Nephron progenitor cell (in vitro differentiated cells): ENCODE data around the gene URM1.
A peak's percentile ranks its signal among the peaks of the same experiment; 100 is the strongest.

Experiments used
- DNase-seq: peaks from one replicate; pipeline ENCODE4 v3.0.0; 2021
- H3K27ac Mint-ChIP-seq: 2 replicates; pipeline ENCODE4 v1.8.0; 2021; ENCODE audit warnings: mild to moderate bottlenecking, moderate library complexity, mixed read lengths
- H3K27me3 Mint-ChIP-seq: 2 replicates; pipeline ENCODE4 v1.8.0; 2021; ENCODE audit warnings: mild to moderate bottlenecking, low read depth, mixed read lengths; ENCODE audit not compliant: poor library complexity
- H3K36me3 Mint-ChIP-seq: 2 replicates; pipeline ENCODE4 v1.8.0; 2021; ENCODE audit warnings: low read depth, mixed read lengths
- H3K4me1 Mint-ChIP-seq: 2 replicates; pipeline ENCODE4 v1.8.0; 2021; ENCODE audit warnings: mixed read lengths
- H3K4me3 Mint-ChIP-seq: 2 replicates; pipeline ENCODE4 v1.8.0; 2021; ENCODE audit warnings: mild to moderate bottlenecking, moderate library complexity, mixed read lengths
- H3K9me3 Mint-ChIP-seq: 2 replicates; pipeline ENCODE4 v1.8.0; 2021; ENCODE audit warnings: mild to moderate bottlenecking, moderate library complexity, mixed read lengths
- CTCF ChIP-seq: fragments of 200-600 bp; sonication (generic); IDR thresholded peaks from 2 replicates; pipeline ENCODE4 v1.5.0; 2021; ENCODE audit warnings: antibody characterized with exemption

Gene URM1

GRCh38 chr9:128369024-128369706 lies 2.0 kb upstream of the URM1 start:
- Mint-ChIP-seq H3K27me3 (peaks cover 12% of the 10 kb centered on the region), H3K36me3 (no peaks in the 10 kb centered on the region), H3K9me3 (no peaks in the 10 kb centered on the region), H3K4me3 (no peak overlapping the region), H3K4me1 (peaks cover 44% of the 10 kb centered on the region), H3K27ac (no peak overlapping the region)
- no peak for TF ChIP-seq CTCF
- DNase-seq, result no peak

GRCh38 chr9:128370367-128370751 lies 815 bp upstream of the URM1 start:
- Mint-ChIP-seq H3K36me3 (peaks cover 5% of the 10 kb centered on the region), H3K9me3 (no peaks in the 10 kb centered on the region), H3K4me1 (peaks cover 40% of the 10 kb centered on the region), H3K27me3 (peaks cover 12% of the 10 kb centered on the region), H3K4me3 (peak overlapping the region; percentile 93), H3K27ac (peak overlapping the region; percentile 97)
- no peak for TF ChIP-seq CTCF
- no peak for DNase-seq

- TF ChIP-seq CTCF, result no peak
- Mint-ChIP-seq H3K36me3 (peaks cover 5% of the 10 kb centered on the region), H3K4me1 (peaks cover 34% of the 10 kb centered on the region), H3K4me3 (peak overlapping the region; percentile 93), H3K9me3 (no peaks in the 10 kb centered on the region), H3K27ac (peak overlapping the region; percentile 42), H3K27me3 (peaks cover 4% of the 10 kb centered on the region)
- no peak for DNase-seq
These were observed 500 bp downstream of the URM1 start for GRCh38 chr9:128371630-128372117.

- Mint-ChIP-seq H3K4me3 (peak overlapping the region; percentile 93), H3K9me3 (no peaks in the 10 kb centered on the region), H3K36me3 (peaks cover 5% of the 10 kb centered on the region), H3K27me3 (no peaks in the 10 kb centered on the region), H3K27ac (peak overlapping the region; percentile 42), H3K4me1 (peaks cover 34% of the 10 kb centered on the region)
- DNase-seq, result no peak
- no peak for TF ChIP-seq CTCF
These were observed 1.0 kb downstream of the URM1 start for GRCh38 chr9:128372188-128372641.

GRCh38 chr9:128372784-128373183 lies 1.6 kb downstream of the URM1 start:
- Mint-ChIP-seq H3K36me3 (peaks cover 7% of the 10 kb centered on the region), H3K9me3 (no peaks in the 10 kb centered on the region), H3K4me3 (peak overlapping the region; percentile 93), H3K27ac (no peak overlapping the region), H3K27me3 (no peaks in the 10 kb centered on the region), H3K4me1 (peaks cover 34% of the 10 kb centered on the region)
- DNase-seq, result no peak
- no peak for TF ChIP-seq CTCF

GRCh38 chr9:128374221-128374675 lies 3.1 kb downstream of the URM1 start:
- H3K4me3 Mint-ChIP-seq, result no peak overlapping the region
- H3K27ac Mint-ChIP-seq, result no peak overlapping the region
- peaks cover 34% of the 10 kb centered on the region for H3K4me1 Mint-ChIP-seq
- H3K27me3 Mint-ChIP-seq, result no peaks in the 10 kb centered on the region
- DNase-seq, result no peak
- TF ChIP-seq CTCF, result no peak
- peaks cover 17% of the 10 kb centered on the region for H3K36me3 Mint-ChIP-seq
- no peaks in the 10 kb centered on the region for H3K9me3 Mint-ChIP-seq
